ENCODE data around the gene LHFPL2. TPM values are rescaled to one million over a fixed set of nuclear protein-coding genes. Genes with fewer than 3 reads are reported as not detected.

The LHFPL2 gene
- total and polyA plus RNA-seq, 9 of the 15 experiments (the other 6 are each of a cell fraction or from before 2014, with no cell fraction given): 1.0 to 6.6 (median 4.6) TPM

DNA sequence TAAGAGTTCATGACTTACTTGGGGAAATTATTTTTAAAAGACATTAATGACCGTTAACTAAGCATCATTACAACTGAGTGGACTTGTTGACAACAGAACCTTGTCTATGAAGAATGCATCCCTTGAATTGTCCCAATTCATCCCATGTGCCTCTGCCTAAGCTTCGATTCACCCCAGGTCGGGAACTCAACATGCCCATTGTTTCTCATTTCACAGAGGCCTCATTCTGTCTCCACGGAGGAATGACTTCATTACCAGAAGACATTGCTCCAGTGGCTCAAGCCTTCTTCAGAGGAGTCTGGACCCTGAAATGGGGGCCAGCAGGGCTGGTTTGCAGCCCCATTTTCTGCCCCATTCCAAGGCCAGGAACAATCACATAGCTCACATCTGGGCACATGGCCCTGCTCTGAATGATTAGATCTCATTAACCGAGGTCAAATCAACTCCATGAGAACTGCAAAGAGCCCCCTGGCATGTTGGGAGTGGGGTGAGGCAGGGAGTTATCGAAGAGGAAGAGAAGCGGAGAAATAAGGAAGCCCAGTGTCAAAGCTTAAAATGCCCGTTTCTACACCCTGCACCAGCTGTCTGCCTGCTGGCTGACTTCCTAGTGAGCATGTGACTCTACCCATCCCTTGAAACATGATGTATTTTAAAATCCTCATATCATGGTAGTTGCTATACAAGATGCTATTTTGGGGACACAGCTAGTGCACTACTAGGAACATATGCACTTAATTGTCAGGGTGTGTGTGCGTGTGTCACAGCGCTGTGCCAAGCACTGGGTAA lies 137.3 kb downstream of the LHFPL2 start:
- ATAC-seq (no peak), DNase-seq (ENCODE audit: extremely low read depth in 1 of 4, low spot score in 3 of 4) (no peak), FAIRE-seq (no peak)
- Histone ChIP-seq H2AFZ (ENCODE audit: low read depth, low read length) (peak overlapping the region; percentile 98), H3K9ac (ENCODE audit: insufficient read depth in 1 of 2, low read depth in 2 of 2, low read length in 2 of 2) (peak overlapping the region in 1 of 2 experiments; percentile 59; a peak in 2 of 4 replicates), H3K9me1 (ENCODE audit: control insufficient read depth, insufficient read depth, low read length) (no peaks in the 10 kb centered on the region), H3K27me3 (ENCODE audit: control insufficient read depth in 2 of 2, insufficient read depth in 2 of 2, low read length in 2 of 2) (no peaks in the 10 kb centered on the region), H3K79me2 (ENCODE audit: control insufficient read depth, insufficient read depth, low read length) (peaks cover 33% of the 10 kb centered on the region), H3K4me1 (replicated peaks in 1 of 2; ENCODE audit: control insufficient read depth in 2 of 2, insufficient read depth in 2 of 2, low read length in 2 of 2) (peaks cover 14 to 29% of the 10 kb centered on the region in 2 experiments), H3K4me3 (no peak overlapping the region), H3K9me3 (replicated peaks; ENCODE audit: control insufficient read depth, insufficient read depth, low read depth, low read length) (no peaks in the 10 kb centered on the region), H3K4me2 (ENCODE audit: insufficient read depth, low read length) (no peak overlapping the region), H4K20me1 (replicated peaks; ENCODE audit: control insufficient read depth, insufficient read depth, low read length) (no peaks in the 10 kb centered on the region), H3K27ac (ENCODE audit: extremely low read depth, low read depth, low read length) (no peak overlapping the region), H3K36me3 (ENCODE audit: control insufficient read depth, insufficient read depth, low read length) (no peaks in the 10 kb centered on the region)
- 81% methylated on average over 10 of the region's 10 CpGs for WGBS (ENCODE audit: insufficient coverage, low coverage, missing lambda C conversion rate)
- intact Hi-C loops (cut with micrococcal nuclease) (no loop called here), in situ Hi-C loops (cut with MboI) (loop anchor here (25.0 kb wide), 1 partner anchor 1901 kb away; the partner anchor contains the start of gene ZFYVE16)
- POLR2A ChIA-PET: interaction anchor here (1.2 to 1.5 kb wide), 3 partner anchors 9 to 15 kb away, joined by 3 to 5 read pairs (median 4); no protein-coding TSS in a partner anchor
- BruUV-seq (replicated peaks): no TSS peak
- CTCF ChIA-PET (ENCODE audit: low intra/inter-chr PET ratio): interaction anchor here (0.7 kb wide), 1 partner anchor 413 kb away, joined by 3 read pairs; no protein-coding TSS in a partner anchor
- TF ChIP-seq, protein P1, sequence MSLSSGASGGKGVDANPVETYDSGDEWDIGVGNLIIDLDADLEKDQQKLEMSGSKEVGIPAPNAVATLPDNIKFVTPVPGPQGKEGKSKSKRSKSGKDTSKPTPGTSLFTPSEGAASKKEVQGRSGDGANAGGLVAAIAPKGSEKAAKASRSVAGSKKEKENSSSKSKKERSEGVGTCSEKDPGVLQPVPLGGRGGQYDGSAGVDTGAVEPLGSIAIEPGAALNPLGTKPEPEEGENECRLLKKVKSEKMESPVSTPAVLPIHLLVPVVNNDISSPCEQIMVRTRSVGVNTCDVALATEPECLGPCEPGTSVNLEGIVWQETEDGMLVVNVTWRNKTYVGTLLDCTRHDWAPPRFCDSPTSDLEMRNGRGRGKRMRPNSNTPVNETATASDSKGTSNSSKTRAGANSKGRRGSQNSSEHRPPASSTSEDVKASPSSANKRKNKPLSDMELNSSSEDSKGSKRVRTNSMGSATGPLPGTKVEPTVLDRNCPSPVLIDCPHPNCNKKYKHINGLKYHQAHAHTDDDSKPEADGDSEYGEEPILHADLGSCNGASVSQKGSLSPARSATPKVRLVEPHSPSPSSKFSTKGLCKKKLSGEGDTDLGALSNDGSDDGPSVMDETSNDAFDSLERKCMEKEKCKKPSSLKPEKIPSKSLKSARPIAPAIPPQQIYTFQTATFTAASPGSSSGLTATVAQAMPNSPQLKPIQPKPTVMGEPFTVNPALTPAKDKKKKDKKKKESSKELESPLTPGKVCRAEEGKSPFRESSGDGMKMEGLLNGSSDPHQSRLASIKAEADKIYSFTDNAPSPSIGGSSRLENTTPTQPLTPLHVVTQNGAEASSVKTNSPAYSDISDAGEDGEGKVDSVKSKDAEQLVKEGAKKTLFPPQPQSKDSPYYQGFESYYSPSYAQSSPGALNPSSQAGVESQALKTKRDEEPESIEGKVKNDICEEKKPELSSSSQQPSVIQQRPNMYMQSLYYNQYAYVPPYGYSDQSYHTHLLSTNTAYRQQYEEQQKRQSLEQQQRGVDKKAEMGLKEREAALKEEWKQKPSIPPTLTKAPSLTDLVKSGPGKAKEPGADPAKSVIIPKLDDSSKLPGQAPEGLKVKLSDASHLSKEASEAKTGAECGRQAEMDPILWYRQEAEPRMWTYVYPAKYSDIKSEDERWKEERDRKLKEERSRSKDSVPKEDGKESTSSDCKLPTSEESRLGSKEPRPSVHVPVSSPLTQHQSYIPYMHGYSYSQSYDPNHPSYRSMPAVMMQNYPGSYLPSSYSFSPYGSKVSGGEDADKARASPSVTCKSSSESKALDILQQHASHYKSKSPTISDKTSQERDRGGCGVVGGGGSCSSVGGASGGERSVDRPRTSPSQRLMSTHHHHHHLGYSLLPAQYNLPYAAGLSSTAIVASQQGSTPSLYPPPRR (CRISPR knock-in tag; IDR thresholded peaks at IDR 0.05; ENCODE audit: borderline replicate concordance): no peak
- TF ChIP-seq SOX6 (IDR thresholded peaks at IDR 0.05) (no peak), ZNF76 (CRISPR knock-in tag; IDR thresholded peaks at IDR 0.05; ENCODE audit: borderline replicate concordance) (no peak), MCM7 (IDR thresholded peaks at IDR 0.05) (no peak), HMGN3 (IDR thresholded peaks at IDR 0.05; ENCODE audit: borderline replicate concordance, extremely low read depth, insufficient read length, low read depth, low read length) (no peak), RBM14 (IDR thresholded peaks at IDR 0.05; ENCODE audit: borderline replicate concordance, insufficient read depth, low read depth, low read length) (no peak), NR2F6 (CRISPR knock-in tag; IDR thresholded peaks at IDR 0.05) (no peak), MECOM (CRISPR knock-in tag; IDR thresholded peaks at IDR 0.05) (no peak), FOXA1 (IDR thresholded peaks at IDR 0.05; ENCODE audit: borderline replicate concordance) (no peak), TARDBP (IDR thresholded peaks at IDR 0.05) (no peak)
- TF ChIP-seq, protein P2, sequence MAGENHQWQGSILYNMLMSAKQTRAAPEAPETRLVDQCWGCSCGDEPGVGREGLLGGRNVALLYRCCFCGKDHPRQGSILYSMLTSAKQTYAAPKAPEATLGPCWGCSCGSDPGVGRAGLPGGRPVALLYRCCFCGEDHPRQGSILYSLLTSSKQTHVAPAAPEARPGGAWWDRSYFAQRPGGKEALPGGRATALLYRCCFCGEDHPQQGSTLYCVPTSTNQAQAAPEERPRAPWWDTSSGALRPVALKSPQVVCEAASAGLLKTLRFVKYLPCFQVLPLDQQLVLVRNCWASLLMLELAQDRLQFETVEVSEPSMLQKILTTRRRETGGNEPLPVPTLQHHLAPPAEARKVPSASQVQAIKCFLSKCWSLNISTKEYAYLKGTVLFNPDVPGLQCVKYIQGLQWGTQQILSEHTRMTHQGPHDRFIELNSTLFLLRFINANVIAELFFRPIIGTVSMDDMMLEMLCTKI (IDR thresholded peaks at IDR 0.05; ENCODE audit: partially characterized antibody): no peak
- TF ChIP-seq, protein P3, sequence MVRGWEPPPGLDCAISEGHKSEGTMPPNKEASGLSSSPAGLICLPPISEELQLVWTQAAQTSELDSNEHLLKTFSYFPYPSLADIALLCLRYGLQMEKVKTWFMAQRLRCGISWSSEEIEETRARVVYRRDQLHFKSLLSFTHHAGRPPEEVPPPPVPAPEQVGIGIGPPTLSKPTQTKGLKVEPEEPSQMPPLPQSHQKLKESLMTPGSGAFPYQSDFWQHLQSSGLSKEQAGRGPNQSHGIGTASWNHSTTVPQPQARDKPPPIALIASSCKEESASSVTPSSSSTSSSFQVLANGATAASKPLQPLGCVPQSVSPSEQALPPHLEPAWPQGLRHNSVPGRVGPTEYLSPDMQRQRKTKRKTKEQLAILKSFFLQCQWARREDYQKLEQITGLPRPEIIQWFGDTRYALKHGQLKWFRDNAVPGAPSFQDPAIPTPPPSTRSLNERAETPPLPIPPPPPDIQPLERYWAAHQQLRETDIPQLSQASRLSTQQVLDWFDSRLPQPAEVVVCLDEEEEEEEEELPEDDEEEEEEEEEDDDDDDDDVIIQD (CRISPR knock-in tag; IDR thresholded peaks at IDR 0.05): no peak

Data from K562 (cell line).